ENCODE results near the gene NR6A1.

The NR6A1 gene

DNA sequence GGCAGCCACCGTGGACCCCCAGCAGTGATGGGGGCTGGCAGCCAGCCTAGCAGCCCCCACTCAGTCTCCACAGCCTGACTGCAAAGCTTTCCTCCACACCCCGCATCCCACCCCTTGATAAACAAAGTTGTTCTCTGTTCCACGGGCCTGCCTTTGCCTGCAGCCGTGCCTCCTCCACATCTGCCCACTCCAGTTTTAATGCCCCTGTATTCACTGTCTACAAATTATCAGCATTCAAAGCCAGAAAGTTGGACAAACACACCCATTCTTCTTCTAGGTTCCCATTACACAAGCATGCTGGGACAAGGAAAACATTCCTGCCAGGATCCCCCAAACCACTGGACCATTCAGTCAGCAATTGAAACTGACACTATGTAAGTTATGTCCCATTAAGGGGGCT, 240.9 kb downstream of the NR6A1 start:
- Histone ChIP-seq H3K79me2 (ENCODE audit: insufficient read depth, low read depth) (no peaks in the 10 kb centered on the region), H3K4me1 (ENCODE audit: low read depth, poor library complexity, severe bottlenecking) (no peaks in the 10 kb centered on the region), H3K27me3 (ENCODE audit: insufficient read depth, low read depth) (no peaks in the 10 kb centered on the region), H3K4me3 (IDR thresholded peaks at IDR 0.05; ENCODE audit: insufficient read depth, low read depth, low read length) (no peak overlapping the region), H2AFZ (ENCODE audit: low read depth) (no peak overlapping the region), H3K9ac (no peak overlapping the region), H4K20me1 (ENCODE audit: insufficient read depth) (no peaks in the 10 kb centered on the region), H3K27ac (no peak overlapping the region), H3K36me3 (ENCODE audit: insufficient read depth) (no peaks in the 10 kb centered on the region), H3K4me2 (no peak overlapping the region)
- TF ChIP-seq, protein P1, sequence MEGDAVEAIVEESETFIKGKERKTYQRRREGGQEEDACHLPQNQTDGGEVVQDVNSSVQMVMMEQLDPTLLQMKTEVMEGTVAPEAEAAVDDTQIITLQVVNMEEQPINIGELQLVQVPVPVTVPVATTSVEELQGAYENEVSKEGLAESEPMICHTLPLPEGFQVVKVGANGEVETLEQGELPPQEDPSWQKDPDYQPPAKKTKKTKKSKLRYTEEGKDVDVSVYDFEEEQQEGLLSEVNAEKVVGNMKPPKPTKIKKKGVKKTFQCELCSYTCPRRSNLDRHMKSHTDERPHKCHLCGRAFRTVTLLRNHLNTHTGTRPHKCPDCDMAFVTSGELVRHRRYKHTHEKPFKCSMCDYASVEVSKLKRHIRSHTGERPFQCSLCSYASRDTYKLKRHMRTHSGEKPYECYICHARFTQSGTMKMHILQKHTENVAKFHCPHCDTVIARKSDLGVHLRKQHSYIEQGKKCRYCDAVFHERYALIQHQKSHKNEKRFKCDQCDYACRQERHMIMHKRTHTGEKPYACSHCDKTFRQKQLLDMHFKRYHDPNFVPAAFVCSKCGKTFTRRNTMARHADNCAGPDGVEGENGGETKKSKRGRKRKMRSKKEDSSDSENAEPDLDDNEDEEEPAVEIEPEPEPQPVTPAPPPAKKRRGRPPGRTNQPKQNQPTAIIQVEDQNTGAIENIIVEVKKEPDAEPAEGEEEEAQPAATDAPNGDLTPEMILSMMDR (conservative IDR thresholded peaks at IDR 0.05; ENCODE audit: low read depth, low read length): no peak

DNA sequence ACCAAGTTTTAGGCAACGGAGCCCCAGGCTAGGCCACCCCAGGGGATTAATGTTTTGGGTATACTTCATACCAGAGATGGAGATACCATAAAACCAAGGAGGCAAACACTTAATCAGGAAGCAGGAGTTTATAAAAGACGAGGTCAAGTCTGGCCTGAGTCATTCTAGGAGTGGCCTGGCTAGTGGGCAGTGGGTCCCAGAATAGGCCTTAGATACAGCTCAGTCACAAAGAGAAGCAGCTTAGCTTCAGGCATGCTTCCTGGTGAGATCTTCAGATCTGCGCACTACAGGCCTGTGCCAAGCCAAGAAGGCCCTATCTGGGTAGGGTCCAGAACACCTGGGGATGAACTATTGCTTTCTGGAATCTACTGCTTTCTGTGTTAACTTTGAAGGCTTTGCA, 243.3 kb downstream of the NR6A1 start:
- Histone ChIP-seq H3K27me3 (ENCODE audit: insufficient read depth, low read depth) (no peaks in the 10 kb centered on the region), H2AFZ (ENCODE audit: low read depth) (no peak overlapping the region), H3K4me3 (IDR thresholded peaks at IDR 0.05; ENCODE audit: insufficient read depth, low read depth, low read length) (no peak overlapping the region), H4K20me1 (ENCODE audit: insufficient read depth) (no peaks in the 10 kb centered on the region), H3K4me1 (ENCODE audit: low read depth, poor library complexity, severe bottlenecking) (no peaks in the 10 kb centered on the region), H3K4me2 (no peak overlapping the region), H3K27ac (no peak overlapping the region), H3K79me2 (ENCODE audit: insufficient read depth, low read depth) (no peaks in the 10 kb centered on the region), H3K36me3 (ENCODE audit: insufficient read depth) (no peaks in the 10 kb centered on the region), H3K9ac (no peak overlapping the region)
- TF ChIP-seq, protein P1 (conservative IDR thresholded peaks at IDR 0.05; ENCODE audit: low read depth, low read length): no peak

DNA sequence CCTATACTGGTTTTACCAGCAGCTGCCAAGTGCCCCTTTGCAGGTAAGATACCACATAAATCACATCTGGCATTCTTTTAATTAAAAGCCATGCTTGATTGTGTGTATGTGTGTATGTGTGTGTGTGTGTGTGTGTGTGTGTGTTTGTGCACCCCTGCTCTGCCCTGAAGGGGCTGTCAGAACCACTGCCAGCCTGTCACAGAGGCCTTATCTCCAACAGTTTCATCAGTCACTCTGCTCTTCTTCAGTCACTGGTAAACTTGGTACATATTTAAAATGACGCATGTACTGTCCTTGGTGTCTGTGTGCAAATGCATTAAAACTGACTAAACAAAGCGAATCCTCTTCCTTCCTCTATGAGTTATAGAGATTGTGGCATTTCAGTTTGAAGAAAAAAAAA, 244.9 kb downstream of the NR6A1 start:
- no peaks in the 10 kb centered on the region for H3K36me3 ChIP-seq (ENCODE audit: insufficient read depth)
- H3K9ac ChIP-seq: no peak overlapping the region
- H3K4me1 ChIP-seq (ENCODE audit: low read depth, poor library complexity, severe bottlenecking): no peaks in the 10 kb centered on the region
- H3K4me3 ChIP-seq (IDR thresholded peaks at IDR 0.05; ENCODE audit: insufficient read depth, low read depth, low read length): no peak overlapping the region
- TF ChIP-seq, protein P1 (conservative IDR thresholded peaks at IDR 0.05; ENCODE audit: low read depth, low read length): no peak
- H3K27ac ChIP-seq: no peak overlapping the region
- no peak overlapping the region for H3K4me2 ChIP-seq
- H2AFZ ChIP-seq (ENCODE audit: low read depth): no peak overlapping the region
- no peaks in the 10 kb centered on the region for H3K27me3 ChIP-seq (ENCODE audit: insufficient read depth, low read depth)
- no peaks in the 10 kb centered on the region for H4K20me1 ChIP-seq (ENCODE audit: insufficient read depth)
- no peaks in the 10 kb centered on the region for H3K79me2 ChIP-seq (ENCODE audit: insufficient read depth, low read depth)

DNA sequence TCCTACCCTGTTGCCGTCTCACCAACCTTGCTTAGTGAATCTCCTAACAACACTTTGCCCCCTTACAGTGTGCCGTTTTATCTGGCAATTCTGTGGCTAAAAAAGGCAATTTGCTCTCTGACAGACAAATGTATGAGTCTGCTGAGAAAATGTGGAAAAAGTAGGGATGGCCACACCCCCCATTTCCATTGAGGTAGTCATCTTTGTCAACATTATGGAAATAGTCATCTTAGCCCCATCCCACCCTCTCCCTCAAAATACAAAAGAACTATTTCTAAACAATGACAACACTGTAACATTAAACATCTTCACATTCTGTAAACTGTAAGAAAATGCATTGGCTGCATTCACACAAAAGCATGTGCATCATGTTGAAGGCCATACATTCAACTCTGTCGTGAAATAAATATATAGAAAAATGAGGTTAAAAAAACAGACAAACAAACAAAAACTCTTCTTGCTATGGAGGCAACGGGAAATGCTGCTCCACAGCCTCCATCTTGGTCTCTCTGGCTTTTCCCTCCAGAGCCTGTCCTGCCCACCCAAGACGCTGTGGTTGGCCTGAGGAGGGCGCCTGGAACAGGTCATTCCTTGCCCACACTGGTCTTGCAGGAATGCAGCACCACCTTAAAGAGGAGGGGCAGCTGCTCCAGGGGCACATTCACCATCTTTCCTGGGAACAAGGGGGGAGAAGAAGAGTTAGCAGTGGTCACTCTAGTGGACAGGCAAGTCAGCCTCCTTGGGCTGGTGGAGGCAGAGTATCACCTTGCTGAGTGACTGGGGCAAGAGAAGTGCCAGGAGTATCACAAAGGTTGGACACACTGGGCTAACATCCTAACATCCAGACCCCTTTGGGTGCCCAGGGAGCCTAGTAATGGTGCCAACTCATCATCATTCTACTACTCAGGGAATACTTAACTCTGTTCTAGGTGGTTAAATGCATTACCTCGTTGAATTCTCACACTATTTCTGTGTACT, 248.7 kb downstream of the NR6A1 start:
- Histone ChIP-seq H3K4me3 (IDR thresholded peaks at IDR 0.05; ENCODE audit: insufficient read depth, low read depth, low read length) (no peak overlapping the region), H3K36me3 (ENCODE audit: insufficient read depth) (no peaks in the 10 kb centered on the region), H2AFZ (ENCODE audit: low read depth) (no peak overlapping the region), H3K9ac (no peak overlapping the region), H3K4me1 (ENCODE audit: low read depth, poor library complexity, severe bottlenecking) (no peaks in the 10 kb centered on the region), H3K4me2 (no peak overlapping the region), H3K27me3 (ENCODE audit: insufficient read depth, low read depth) (no peaks in the 10 kb centered on the region), H3K27ac (no peak overlapping the region), H4K20me1 (ENCODE audit: insufficient read depth) (no peaks in the 10 kb centered on the region), H3K79me2 (ENCODE audit: insufficient read depth, low read depth) (no peaks in the 10 kb centered on the region)
- TF ChIP-seq, protein P1 (conservative IDR thresholded peaks at IDR 0.05; ENCODE audit: low read depth, low read length): no peak

All from KMS-11 (cell line).